ENCODE results near the gene STK25. TPM values are rescaled to one million over a fixed set of nuclear protein-coding genes. Genes with fewer than 3 reads are reported as not detected.
"Not testable (repeated sequence)": the region's sequence is repeated elsewhere in the genome, so short reads cannot be mapped to it uniquely, and the experiment has no call there.

Gene STK25
- total RNA-seq, 1 experiment from 2014 or later, result 291 TPM

- no peak for DNase-seq (ENCODE audit: low spot score)
These were observed 32.0 kb upstream of the STK25 start for GRCh38 chr2:241540401-241540770.

- no peak for DNase-seq (ENCODE audit: low spot score)
These were observed 31.4 kb upstream of the STK25 start for GRCh38 chr2:241539616-241540374.

DNA sequence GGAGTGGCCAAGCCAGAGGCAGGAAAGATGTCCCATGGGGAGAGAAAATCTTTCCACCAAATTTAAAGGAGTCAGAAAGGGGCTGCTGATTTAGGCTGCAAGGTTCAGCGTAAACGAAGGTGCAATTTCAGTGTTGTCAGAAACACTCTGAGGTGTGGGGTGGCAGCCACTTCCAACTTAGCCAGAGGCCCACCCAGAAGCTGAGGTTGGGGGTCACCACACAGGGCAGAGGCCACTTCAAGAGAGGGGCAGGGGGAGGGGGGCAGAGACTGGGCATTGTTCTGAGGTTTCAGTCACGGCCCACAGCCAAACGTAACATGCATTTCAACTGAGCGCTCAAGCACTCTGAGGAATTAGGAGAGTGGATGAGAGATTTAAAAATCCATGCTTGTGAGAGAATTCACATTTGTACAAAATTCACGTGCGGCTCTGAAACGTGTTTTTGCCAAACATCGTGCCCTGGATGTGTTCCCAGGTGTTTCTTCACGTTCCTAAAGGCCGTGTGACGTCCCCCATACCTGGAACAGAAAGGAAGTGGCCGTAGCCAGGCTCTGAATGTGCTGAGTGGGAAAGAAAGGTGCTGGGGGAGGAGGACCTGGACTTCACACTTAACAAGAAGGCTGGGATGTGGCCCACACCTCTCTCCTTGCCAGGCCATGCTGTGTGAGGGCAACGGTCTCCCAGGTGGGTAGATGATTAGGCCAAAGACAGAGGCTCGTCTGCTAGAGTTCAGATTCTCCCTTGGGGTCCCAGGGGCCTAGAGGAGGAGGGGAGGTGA, 30.6 kb upstream of the STK25 start:
- no peak for DNase-seq (ENCODE audit: low spot score)

DNA sequence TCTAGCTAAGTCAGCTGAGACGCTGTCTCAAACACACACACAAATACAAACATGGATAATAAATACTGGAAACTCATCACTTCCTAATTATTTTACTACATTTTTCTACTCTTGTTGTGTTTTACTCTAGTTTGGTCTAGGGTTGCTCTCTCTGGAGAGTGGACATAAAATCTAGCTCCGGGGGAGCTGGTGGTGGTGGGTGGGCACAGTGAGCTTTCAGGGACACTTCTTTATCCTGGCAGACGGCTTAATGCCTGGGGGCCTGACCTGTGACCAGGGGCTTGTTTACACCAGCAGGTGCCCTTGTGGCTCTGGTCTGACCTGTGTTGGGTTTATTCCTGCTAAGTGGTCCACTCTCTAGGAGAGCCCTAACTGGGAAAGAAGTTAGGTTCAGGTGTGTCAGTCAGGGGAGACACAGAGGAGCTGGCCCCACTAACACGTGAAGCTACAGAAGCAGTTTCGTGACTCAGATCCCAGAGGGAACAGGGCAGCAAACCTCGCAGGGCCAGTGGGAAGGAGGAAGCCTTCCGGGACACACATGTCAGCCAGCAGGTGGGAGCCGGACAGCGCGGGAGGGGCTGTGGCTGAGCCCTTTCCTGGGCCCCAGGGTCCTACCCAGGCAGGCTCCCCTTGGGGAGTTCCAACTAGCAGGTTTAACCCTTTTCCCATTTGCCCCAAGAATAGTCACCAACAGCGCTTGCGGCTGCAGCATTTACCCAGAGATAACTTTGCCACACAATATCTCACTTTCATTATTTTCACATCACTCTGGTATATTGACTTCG, 27.7 kb upstream of the STK25 start:
- no peak for DNase-seq (ENCODE audit: low spot score)

DNA sequence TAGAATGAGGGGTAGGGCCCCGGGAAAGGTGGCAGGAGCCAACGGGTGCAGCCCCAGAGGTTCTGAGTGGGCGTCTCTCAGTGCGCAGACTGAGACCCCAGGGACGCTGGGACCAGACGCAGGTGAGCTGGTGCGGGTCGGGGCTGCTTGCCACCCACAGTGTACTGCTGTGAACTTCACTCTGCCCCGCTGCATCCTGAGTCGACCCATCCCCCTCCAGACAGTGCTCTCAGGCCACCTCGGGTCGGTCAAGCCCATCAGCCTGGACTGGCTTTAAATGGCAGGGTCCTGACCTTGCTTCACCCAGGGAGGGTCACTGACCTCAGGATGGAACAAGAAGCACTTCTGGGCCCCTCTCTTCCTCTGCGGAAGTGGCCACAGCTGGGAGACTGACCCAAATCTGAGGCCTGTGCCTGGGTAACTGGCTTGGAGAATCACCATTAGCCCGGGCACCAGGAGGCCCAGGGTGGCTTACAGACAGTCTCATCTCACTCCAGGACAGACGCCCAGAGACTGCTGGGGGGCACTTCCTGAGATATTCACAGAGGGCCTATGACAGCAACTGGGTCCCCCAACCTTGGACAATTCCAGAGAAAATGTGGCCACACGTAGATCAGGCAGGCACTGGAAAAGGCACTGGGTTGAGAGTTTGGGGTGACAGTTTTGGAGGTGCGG, 26.5 kb upstream of the STK25 start:
- DNase-seq (ENCODE audit: low spot score), result no peak

- no peak for DNase-seq (ENCODE audit: low spot score)
These were observed 25.9 kb upstream of the STK25 start for GRCh38 chr2:241534293-241534692.

DNA sequence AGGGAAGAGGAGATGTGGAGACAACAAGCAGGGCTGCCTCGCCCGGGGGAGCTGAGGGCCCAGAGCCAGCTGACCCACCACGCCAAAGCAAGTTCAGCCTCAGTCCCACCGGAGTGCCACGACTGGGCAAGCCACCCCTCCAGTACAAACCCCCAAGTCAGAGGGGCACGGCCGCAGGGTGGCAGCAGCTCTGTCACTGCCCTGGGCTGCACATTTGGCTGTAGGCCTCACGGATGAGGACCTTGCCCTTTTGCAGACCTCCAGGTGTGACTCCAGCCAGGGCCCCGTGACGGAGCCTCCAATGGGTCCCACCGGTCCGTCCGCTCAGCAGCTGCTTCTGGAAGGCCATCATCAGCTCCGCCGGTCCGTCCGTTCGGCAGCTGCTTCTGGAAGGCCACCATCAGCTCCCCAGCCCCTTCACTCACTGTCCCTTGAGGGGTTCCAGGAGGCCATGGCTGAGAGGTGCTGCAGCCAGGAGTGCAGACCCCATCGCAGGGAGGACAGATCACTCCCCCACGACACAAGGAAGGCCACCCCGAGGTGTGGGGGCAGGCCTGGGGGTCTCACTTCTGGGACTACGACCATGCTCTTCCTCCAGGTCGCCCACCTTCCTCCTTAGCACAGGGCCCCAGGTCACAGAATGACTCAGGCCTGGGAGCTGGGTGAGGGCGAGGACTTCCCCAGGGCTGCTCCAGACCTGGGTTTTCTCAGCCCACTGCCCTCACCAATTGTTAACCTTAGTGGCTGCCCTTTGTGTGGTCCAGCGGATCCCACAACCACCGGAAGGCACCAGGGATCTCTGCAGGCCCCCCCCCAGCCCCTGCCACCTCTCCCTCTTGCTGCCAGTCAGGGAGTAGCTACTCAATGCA, 24.6 kb upstream of the STK25 start:
- DNase-seq (ENCODE audit: low spot score), result no peak

- no peak for DNase-seq (ENCODE audit: low spot score)
These were observed 23.8 kb upstream of the STK25 start for GRCh38 chr2:241532168-241532567.

DNA sequence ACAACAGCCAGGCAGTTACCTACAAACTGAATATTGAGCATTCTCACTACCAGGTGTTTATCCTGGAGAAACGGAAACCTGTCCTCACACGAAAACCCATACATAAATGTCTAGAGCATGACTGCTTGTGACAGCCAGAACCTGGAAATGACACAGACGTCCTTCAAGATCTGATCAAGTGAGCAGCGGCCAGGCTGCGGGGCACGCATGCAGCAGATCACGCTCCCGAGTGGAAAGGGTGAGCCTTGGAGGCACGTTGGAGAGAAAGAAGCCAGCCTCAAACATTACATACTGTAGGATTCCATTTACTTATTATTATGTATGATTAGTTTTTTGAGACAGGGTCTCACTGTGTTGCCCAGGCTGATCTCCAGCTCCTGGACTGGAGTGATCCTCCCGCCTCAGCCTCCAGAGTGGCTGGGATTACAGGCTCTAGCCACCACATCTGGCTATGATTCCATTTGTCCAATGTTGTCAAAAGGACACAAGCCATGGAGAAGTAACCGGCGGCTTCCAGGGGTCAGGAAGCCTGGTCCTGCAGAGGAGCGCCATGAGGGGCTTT, 22.9 kb upstream of the STK25 start:
- no peak for DNase-seq (ENCODE audit: low spot score)

GRCh38 chr2:241530571-241530970, 22.2 kb upstream of the STK25 start:
- DNase-seq (ENCODE audit: low spot score), result no peak

GRCh38 chr2:241525818-241526780, 17.7 kb upstream of the STK25 start:
- not testable (repeated sequence) for DNase-seq (ENCODE audit: low spot score)

DNA sequence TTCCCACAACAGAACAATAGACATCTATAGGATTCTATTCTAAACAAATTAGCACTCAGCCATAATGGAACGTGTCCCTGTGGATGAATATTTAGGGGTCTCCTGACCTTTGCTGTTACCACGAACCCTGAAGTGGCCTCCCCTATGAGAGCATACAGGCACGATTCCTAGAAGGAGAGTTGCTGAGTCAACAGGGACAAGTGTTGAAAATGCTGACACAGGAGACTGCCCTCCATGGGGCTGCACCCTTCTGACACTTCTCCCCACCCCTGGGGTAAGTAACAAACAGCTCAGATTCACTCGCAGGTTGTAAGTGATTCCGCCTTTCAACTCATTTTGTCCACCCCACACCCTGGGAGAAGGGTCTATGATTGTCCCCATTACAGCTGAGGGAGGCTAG, 14.1 kb upstream of the STK25 start:
- DNase-seq (ENCODE audit: low spot score), result no peak

DNA sequence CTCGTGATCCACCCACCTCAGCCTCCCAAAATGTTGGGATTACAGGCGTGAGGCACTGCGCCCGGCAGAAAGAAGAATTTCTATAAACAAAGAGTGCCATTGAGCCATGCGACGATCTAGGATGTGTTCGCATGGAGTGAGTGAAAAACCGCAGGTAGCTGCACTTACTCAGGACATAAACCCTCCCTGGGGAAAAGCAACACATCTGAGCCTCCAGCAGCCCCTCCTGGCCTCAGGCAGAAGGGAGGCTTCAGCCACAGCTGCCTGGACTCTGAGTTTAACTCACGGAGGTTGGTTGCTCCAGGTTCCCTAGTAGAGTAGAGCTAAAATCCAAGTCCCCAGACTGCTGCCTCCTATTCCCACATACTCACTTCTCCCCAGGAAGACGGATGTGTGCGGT, 11.3 kb upstream of the STK25 start:
- DNase-seq (ENCODE audit: low spot score), result no peak

DNA sequence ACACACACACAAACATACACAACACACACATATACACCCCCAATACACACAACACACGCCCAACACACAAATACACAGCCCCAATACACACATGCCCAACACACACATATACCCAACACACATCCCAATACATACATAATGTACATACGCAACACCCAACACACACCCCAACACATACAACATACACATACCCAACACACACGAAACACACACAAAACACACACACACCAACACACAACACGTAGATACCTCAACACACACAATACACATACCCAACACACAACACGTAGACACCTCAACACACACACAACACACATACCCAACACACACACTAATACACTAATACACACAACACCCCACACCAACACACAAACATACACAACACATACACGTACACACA, 8.9 kb upstream of the STK25 start:
- DNase-seq (ENCODE audit: low spot score), result no peak

- DNase-seq (ENCODE audit: low spot score), result no peak
These were observed 8.2 kb upstream of the STK25 start for GRCh38 chr2:241516520-241516965.

DNA sequence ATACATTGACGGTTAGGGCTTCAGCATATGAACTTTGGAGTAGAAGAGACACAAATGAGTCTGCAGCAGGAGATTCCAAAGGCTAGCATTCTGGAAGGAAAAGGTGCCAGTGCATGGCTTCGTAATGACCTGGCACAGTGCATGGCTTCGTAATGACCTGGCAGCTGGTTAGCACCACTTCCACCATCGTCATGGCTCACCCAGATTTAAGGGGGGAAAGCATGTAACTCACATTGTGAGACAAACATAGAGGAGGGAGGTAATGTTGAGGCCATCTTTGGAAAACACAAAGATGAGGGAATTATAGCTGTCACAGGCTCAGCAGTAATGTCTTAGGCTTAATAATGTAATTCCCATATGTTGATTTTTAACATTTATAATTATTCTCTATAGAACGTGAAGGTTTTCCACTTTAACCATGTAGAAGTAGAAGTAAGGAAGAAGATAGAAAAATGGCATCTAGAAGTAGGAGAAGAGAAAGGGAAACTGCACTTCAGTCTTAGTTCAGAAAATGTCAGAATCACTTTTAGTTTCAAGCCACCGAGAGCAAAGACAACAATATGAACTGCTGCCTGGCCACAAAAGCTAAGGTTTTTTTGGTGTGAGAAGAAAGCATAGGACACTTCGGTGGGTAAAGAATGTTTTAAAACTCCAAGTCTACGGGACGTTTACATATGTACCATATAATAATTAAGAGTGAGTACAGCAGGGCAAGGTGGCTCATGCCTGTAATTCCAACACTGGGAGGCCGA, 6.8 kb upstream of the STK25 start:
- DNase-seq (ENCODE audit: low spot score), result no peak

GRCh38 chr2:241514553-241514952, 6.2 kb upstream of the STK25 start:
- no peak for DNase-seq (ENCODE audit: low spot score)

GRCh38 chr2:241511091-241511741, 2.8 kb upstream of the STK25 start:
- no peak for DNase-seq (ENCODE audit: low spot score)

All from HT-29 (cell line).